Panc1 (cell line): ENCODE results near the gene TDO2.

Experiments used
- CTCF ChIP-seq: fragments of 450-650 bp; IDR thresholded peaks from 2 replicates; pipeline ENCODE4 v1.5.1; 2017; ENCODE audit warnings: mild to moderate bottlenecking
- POLR2AphosphoS5 ChIP-seq: IDR thresholded peaks from 2 replicates; pipeline ENCODE4 v1.6.1; 2012; ENCODE audit warnings: mild to moderate bottlenecking, low read depth, low read length, moderate library complexity
- REST ChIP-seq, 2 experiments: IDR thresholded peaks; 2 replicates each; pipeline ENCODE4 v1.6.1; 2011 to 2012; ENCODE audit warnings: low read depth in 2 of 2, control low read depth in 1 of 2, low read length in 1 of 2, mild to moderate bottlenecking in 1 of 2, moderate library complexity in 1 of 2; ENCODE audit not compliant: insufficient read depth in 1 of 2
- SIN3A ChIP-seq: IDR thresholded peaks from 2 replicates; pipeline ENCODE4 v1.6.1; 2012; ENCODE audit warnings: low read depth, mild to moderate bottlenecking, low read length, moderate library complexity, borderline replicate concordance; ENCODE audit not compliant: insufficient read depth

GRCh38 chr4:155877971-155878370, 25.5 kb upstream of the TDO2 start:
- TF ChIP-seq CTCF (no peak), SIN3A (no peak), REST (IDR thresholded peaks at IDR 0.05; ENCODE audit: insufficient read depth in 1 of 2, low read depth in 2 of 2, low read length in 1 of 2) (no peak), POLR2AphosphoS5 (no peak)
